ENCODE results near the gene ZNF562.
"Not testable (repeated sequence)": the region's sequence is repeated elsewhere in the genome, so short reads cannot be mapped to it uniquely, and the experiment has no call there.

The ZNF562 gene

GRCh38 chr19:9674663-9675357, at the start of gene ZNF562:
ZNF562 (minus strand) TSS chr19:9675100; CDS start chr19:9660744, 14,356 bp downstream.
- peak; percentile 60 to 63 for DNase-seq (ENCODE audit: low read depth in 1 of 2, low spot score in 1 of 2)

- DNase-seq (ENCODE audit: low read depth in 1 of 2, low spot score in 1 of 2), result no peak
These were observed 49.3 kb upstream of the ZNF562 start for GRCh38 chr19:9724157-9724556.

- DNase-seq (ENCODE audit: low read depth in 1 of 2, low spot score in 1 of 2), result no peak
These were observed 47.0 kb upstream of the ZNF562 start for GRCh38 chr19:9721861-9722260.

GRCh38 chr19:9720541-9720940, 45.6 kb upstream of the ZNF562 start:
- no peak for DNase-seq (ENCODE audit: low read depth in 1 of 2, low spot score in 1 of 2)

GRCh38 chr19:9711815-9712214, 36.9 kb upstream of the ZNF562 start:
- DNase-seq (ENCODE audit: low read depth in 1 of 2, low spot score in 1 of 2), result no peak

- DNase-seq (ENCODE audit: low read depth in 1 of 2, low spot score in 1 of 2), result no peak
These were observed 34.4 kb upstream of the ZNF562 start for GRCh38 chr19:9709305-9709704.

GRCh38 chr19:9705836-9706235, 30.9 kb upstream of the ZNF562 start:
- no peak for DNase-seq (ENCODE audit: low read depth in 1 of 2, low spot score in 1 of 2)

- no peak for DNase-seq (ENCODE audit: low read depth in 1 of 2, low spot score in 1 of 2)
These were observed 27.3 kb upstream of the ZNF562 start for GRCh38 chr19:9702186-9702585.

GRCh38 chr19:9700229-9700981, 25.5 kb upstream of the ZNF562 start:
- DNase-seq (ENCODE audit: low read depth in 1 of 2, low spot score in 1 of 2), result no peak

GRCh38 chr19:9690301-9690700, 15.4 kb upstream of the ZNF562 start:
- not testable (repeated sequence) for DNase-seq (ENCODE audit: low read depth in 1 of 2, low spot score in 1 of 2)

GRCh38 chr19:9679996-9680395, 5.1 kb upstream of the ZNF562 start:
- DNase-seq (ENCODE audit: low read depth in 1 of 2, low spot score in 1 of 2), result not testable (repeated sequence)

- DNase-seq (ENCODE audit: low read depth in 1 of 2, low spot score in 1 of 2), result not testable (repeated sequence)
These were observed 530 bp upstream of the ZNF562 start for GRCh38 chr19:9675358-9675901.

GRCh38 chr19:9673912-9674662, 813 bp downstream of the ZNF562 start:
- DNase-seq (ENCODE audit: low read depth in 1 of 2, low spot score in 1 of 2), result peak in 1 of 2 donors; percentile 4

GRCh38 chr19:9672893-9673292, 2.0 kb downstream of the ZNF562 start:
- no peak for DNase-seq (ENCODE audit: low read depth in 1 of 2, low spot score in 1 of 2)

- no peak for DNase-seq (ENCODE audit: low read depth in 1 of 2, low spot score in 1 of 2)
These were observed 3.2 kb downstream of the ZNF562 start for GRCh38 chr19:9671655-9672054.

- DNase-seq (ENCODE audit: low read depth in 1 of 2, low spot score in 1 of 2), result no peak
These were observed 6.4 kb downstream of the ZNF562 start for GRCh38 chr19:9668544-9668943.

- no peak for DNase-seq (ENCODE audit: low read depth in 1 of 2, low spot score in 1 of 2)
These were observed 7.0 kb downstream of the ZNF562 start for GRCh38 chr19:9667898-9668297.

GRCh38 chr19:9658769-9659168, 16.1 kb downstream of the ZNF562 start:
- DNase-seq (ENCODE audit: low read depth in 1 of 2, low spot score in 1 of 2), result no peak

- DNase-seq (ENCODE audit: low read depth in 1 of 2, low spot score in 1 of 2), result not testable (repeated sequence)
These were observed 21.8 kb downstream of the ZNF562 start for GRCh38 chr19:9653066-9653555.

- DNase-seq (ENCODE audit: low read depth in 1 of 2, low spot score in 1 of 2), result not testable (repeated sequence)
These were observed 23.4 kb downstream of the ZNF562 start for GRCh38 chr19:9651464-9651863.

GRCh38 chr19:9650345-9650744, 24.6 kb downstream of the ZNF562 start:
- DNase-seq (ENCODE audit: low read depth in 1 of 2, low spot score in 1 of 2), result no peak

Measured in stimulated activated CD4-positive, alpha-beta T cell treated with anti-CD3 and anti-CD28 coated beads, Interleukin-15, amount 100 ng/mL, for 1 hour (primary cell).